Chondrocyte (in vitro differentiated cells): ENCODE data around the gene DLX2. TPM values are rescaled to one million over a fixed set of nuclear protein-coding genes. Genes with fewer than 3 reads are reported as not detected.

Source experiments
- DNase-seq: peaks from one replicate; pipeline ENCODE4 v3.0.0; 2021; ENCODE audit warnings: mixed read lengths, low spot score
- H3K27ac Mint-ChIP-seq: one replicate; pipeline ENCODE4 v1.8.0; 2021; ENCODE audit warnings: mild to moderate bottlenecking, moderate library complexity, mixed read lengths; ENCODE audit not compliant: unreplicated experiment
- H3K27me3 Mint-ChIP-seq: 2 replicates; pipeline ENCODE4 v1.8.0; 2021; ENCODE audit warnings: low read depth, mixed read lengths
- H3K36me3 Mint-ChIP-seq: 2 replicates; pipeline ENCODE4 v1.8.0; 2021; ENCODE audit warnings: low read depth, mixed read lengths
- H3K4me1 Mint-ChIP-seq: 2 replicates; pipeline ENCODE4 v1.8.0; 2021; ENCODE audit warnings: low read depth, mild to moderate bottlenecking, mixed read lengths
- H3K4me3 Mint-ChIP-seq: one replicate; pipeline ENCODE4 v1.8.0; 2021; ENCODE audit warnings: mild to moderate bottlenecking, moderate library complexity, mixed read lengths; ENCODE audit not compliant: unreplicated experiment
- H3K9me3 Mint-ChIP-seq: 2 replicates; pipeline ENCODE4 v1.8.0; 2021; ENCODE audit warnings: low read depth, mixed read lengths
- CTCF ChIP-seq: fragments of 200-600 bp; sonication (generic); IDR thresholded peaks from 2 replicates; pipeline ENCODE4 v1.5.0; 2021; ENCODE audit warnings: antibody characterized with exemption, mild to moderate bottlenecking, moderate library complexity
- total RNA-seq: library from RNA; stranded (reverse); gene quantifications from 3 replicates; pipeline ENCODE4 v1.2.1, GENCODE V29; 2021

DLX2 gene
- total RNA-seq, 1 donor from 2014 or later, result 5.7 TPM

- Mint-ChIP-seq H3K4me3 (peak within 1 kb of the TSS; percentile 98), H3K27me3 (peaks cover 7% of the 10 kb centered on the region), H3K9me3 (no peaks in the 10 kb centered on the region), H3K27ac (peak within 1 kb of the TSS; percentile 100), H3K4me1 (peaks cover 48% of the 10 kb centered on the region), H3K36me3 (peaks cover 10% of the 10 kb centered on the region)
- DNase-seq, result no peak
- TF ChIP-seq CTCF, result no peak
These were observed 17.1 kb downstream of the DLX2 start, which contains the start of gene DLX1 for GRCh38 chr2:172085460-172086159. TSS of gene DLX1 (plus strand) at chr2:172085507. CDS start at chr2:172085678, 171 bp downstream.

- peaks cover 48% of the 10 kb centered on the region for H3K4me1 Mint-ChIP-seq
- H3K9me3 Mint-ChIP-seq, result no peaks in the 10 kb centered on the region
These were observed 17.8 kb downstream of the DLX2 start for GRCh38 chr2:172084645-172085459.

GRCh38 chr2:172084395-172084644 is 18.4 kb downstream of the DLX2 start:
- H3K4me3 Mint-ChIP-seq, result peak overlapping the region; percentile 98
- TF ChIP-seq CTCF, result no peak
- no peaks in the 10 kb centered on the region for H3K9me3 Mint-ChIP-seq
- H3K27me3 Mint-ChIP-seq, result peaks cover 7% of the 10 kb centered on the region
- peaks cover 48% of the 10 kb centered on the region for H3K4me1 Mint-ChIP-seq
- H3K27ac Mint-ChIP-seq, result peak overlapping the region; percentile 100
- no peak for DNase-seq
- peaks cover 10% of the 10 kb centered on the region for H3K36me3 Mint-ChIP-seq

More at GRCh38 chr2:172084645-172085459, 17.8 kb downstream of the DLX2 start:
- Mint-ChIP-seq H3K36me3 (peaks cover 10% of the 10 kb centered on the region), H3K27me3 (peaks cover 7% of the 10 kb centered on the region), H3K4me3 (peak overlapping the region; percentile 98), H3K27ac (peak overlapping the region; percentile 100)
- peak; percentile 98 for DNase-seq
- TF ChIP-seq CTCF, result peak; percentile 31

- Mint-ChIP-seq H3K4me1 (peaks cover 45% of the 10 kb centered on the region), H3K36me3 (peaks cover 10% of the 10 kb centered on the region), H3K9me3 (no peaks in the 10 kb centered on the region), H3K27ac (peak overlapping the region; percentile 100), H3K4me3 (peak overlapping the region; percentile 98), H3K27me3 (peaks cover 7% of the 10 kb centered on the region)
- no peak for TF ChIP-seq CTCF
- no peak for DNase-seq
These were observed 18.9 kb downstream of the DLX2 start for GRCh38 chr2:172083628-172084394.
